Activated T-cell treated with anti-CD3 and anti-CD28 coated beads, Interleukin-2, amount 50 U/mL, for 4 hours (primary cell): ENCODE measurements around the gene RBBP4. TPM values are rescaled to one million over a fixed set of nuclear protein-coding genes. Genes with fewer than 3 reads are reported as not detected.
A peak's percentile ranks its signal among the peaks of the same experiment; 100 is the strongest.

Experiments used
- ATAC-seq, 2 donors: fragments of 200-7000 bp; cut with Tn5 transposase; one replicate each; pipeline ENCODE4 v1.10.0; 2021
- DNase-seq: peaks from one replicate; pipeline ENCODE4 v3.0.0-alpha.2; 2020
- H3K27me3 Mint-ChIP-seq: one replicate; pipeline ENCODE4 v1.8.0; 2021; ENCODE audit warnings: low read depth, mixed read lengths
- H3K36me3 Mint-ChIP-seq: one replicate; pipeline ENCODE4 v1.8.0; 2022; ENCODE audit warnings: mixed read lengths; ENCODE audit not compliant: insufficient read depth
- H3K4me1 Mint-ChIP-seq: one replicate; pipeline ENCODE4 v1.8.0; 2021; ENCODE audit warnings: low read depth, mixed read lengths
- H3K4me3 Mint-ChIP-seq: one replicate; pipeline ENCODE4 v1.8.0; 2021; ENCODE audit warnings: mild to moderate bottlenecking, moderate library complexity, mixed read lengths
- H3K9me3 Mint-ChIP-seq: one replicate; pipeline ENCODE4 v1.8.0; 2021; ENCODE audit warnings: mixed read lengths
- total RNA-seq, 3 donors: library from RNA; stranded (reverse); gene quantifications; one replicate each; pipeline ENCODE4 v1.2.1, GENCODE V29; 2021

Gene RBBP4
- total RNA-seq: 100 to 1,000 TPM; 243 to 248 (median 243) TPM

GRCh38 chr1:32650752-32651460, at the start of gene RBBP4:
RBBP4 (plus strand) TSS chr1:32651208; CDS start chr1:32651307, 99 bp downstream.
- peak; percentile 99 for DNase-seq
- H3K36me3 Mint-ChIP-seq: peaks cover 33% of the 10 kb centered on the region
- H3K9me3 Mint-ChIP-seq: no peaks in the 10 kb centered on the region
- H3K4me1 Mint-ChIP-seq: peaks cover 48% of the 10 kb centered on the region
- ATAC-seq: peak; percentile 91
- H3K27me3 Mint-ChIP-seq: no peaks in the 10 kb centered on the region
- H3K4me3 Mint-ChIP-seq: peak within 1 kb of the TSS; percentile 99

GRCh38 chr1:32605711-32606424, 45.1 kb upstream of the RBBP4 start:
- H3K27me3 Mint-ChIP-seq: no peaks in the 10 kb centered on the region
- DNase-seq (no peak), ATAC-seq (no peak)
- no peak overlapping the region for H3K4me3 Mint-ChIP-seq
- no peaks in the 10 kb centered on the region for H3K4me1 Mint-ChIP-seq
- no peaks in the 10 kb centered on the region for H3K9me3 Mint-ChIP-seq
- no peaks in the 10 kb centered on the region for H3K36me3 Mint-ChIP-seq

- no peak for ATAC-seq
- Mint-ChIP-seq H3K4me1 (no peaks in the 10 kb centered on the region), H3K36me3 (no peaks in the 10 kb centered on the region), H3K9me3 (no peaks in the 10 kb centered on the region), H3K4me3 (no peak overlapping the region), H3K27me3 (no peaks in the 10 kb centered on the region)
- no peak for DNase-seq
Observed at GRCh38 chr1:32606565-32607371, 44.2 kb upstream of the RBBP4 start.

GRCh38 chr1:32609180-32609579, 41.8 kb upstream of the RBBP4 start:
- H3K27me3 Mint-ChIP-seq: no peaks in the 10 kb centered on the region

GRCh38 chr1:32611859-32612188, 39.2 kb upstream of the RBBP4 start:
- H3K36me3 Mint-ChIP-seq: peaks cover 3% of the 10 kb centered on the region
- H3K4me3 Mint-ChIP-seq: peak overlapping the region; percentile 70
- no peaks in the 10 kb centered on the region for H3K9me3 Mint-ChIP-seq
- peaks cover 5% of the 10 kb centered on the region for H3K4me1 Mint-ChIP-seq
- DNase-seq (no peak), ATAC-seq (no peak)
- no peaks in the 10 kb centered on the region for H3K27me3 Mint-ChIP-seq

More at GRCh38 chr1:32609180-32609579, 41.8 kb upstream of the RBBP4 start:
- no peak overlapping the region for H3K4me3 Mint-ChIP-seq
- H3K4me1 Mint-ChIP-seq: peaks cover 5% of the 10 kb centered on the region
- H3K36me3 Mint-ChIP-seq: no peaks in the 10 kb centered on the region
- H3K9me3 Mint-ChIP-seq: no peaks in the 10 kb centered on the region
- DNase-seq (no peak), ATAC-seq (no peak)

GRCh38 chr1:32612189-32612881, 38.7 kb upstream of the RBBP4 start:
- Mint-ChIP-seq H3K4me1 (peaks cover 5% of the 10 kb centered on the region), H3K4me3 (peak overlapping the region; percentile 70), H3K36me3 (peaks cover 3% of the 10 kb centered on the region), H3K9me3 (no peaks in the 10 kb centered on the region), H3K27me3 (no peaks in the 10 kb centered on the region)
- peak; percentile 99 to 100 for ATAC-seq
- peak; percentile 10 for DNase-seq

- ATAC-seq (no peak), DNase-seq (no peak)
- Mint-ChIP-seq H3K27me3 (no peaks in the 10 kb centered on the region), H3K36me3 (peaks cover 5% of the 10 kb centered on the region), H3K4me3 (no peak overlapping the region), H3K4me1 (peaks cover 5% of the 10 kb centered on the region), H3K9me3 (no peaks in the 10 kb centered on the region)
Observed at GRCh38 chr1:32613472-32613871, 37.5 kb upstream of the RBBP4 start.

GRCh38 chr1:32618673-32619221, 32.3 kb upstream of the RBBP4 start:
- Mint-ChIP-seq H3K4me1 (peaks cover 14% of the 10 kb centered on the region), H3K36me3 (peaks cover 26% of the 10 kb centered on the region), H3K9me3 (no peaks in the 10 kb centered on the region), H3K27me3 (no peaks in the 10 kb centered on the region), H3K4me3 (no peak overlapping the region)
- ATAC-seq (no peak), DNase-seq (no peak)

GRCh38 chr1:32619701-32620485, 31.1 kb upstream of the RBBP4 start:
- no peak for DNase-seq
- peaks cover 4% of the 10 kb centered on the region for H3K9me3 Mint-ChIP-seq
- H3K27me3 Mint-ChIP-seq: no peaks in the 10 kb centered on the region
- H3K4me3 Mint-ChIP-seq: no peak overlapping the region
- peaks cover 31% of the 10 kb centered on the region for H3K36me3 Mint-ChIP-seq
- peaks cover 21% of the 10 kb centered on the region for H3K4me1 Mint-ChIP-seq
- ATAC-seq: no peak

GRCh38 chr1:32622205-32622604, 28.8 kb upstream of the RBBP4 start:
- ATAC-seq: no peak
- Mint-ChIP-seq H3K4me1 (peaks cover 24% of the 10 kb centered on the region), H3K36me3 (peaks cover 32% of the 10 kb centered on the region), H3K9me3 (peaks cover 4% of the 10 kb centered on the region), H3K4me3 (no peak overlapping the region), H3K27me3 (no peaks in the 10 kb centered on the region)
- no peak for DNase-seq

GRCh38 chr1:32622806-32623681, 28.0 kb upstream of the RBBP4 start:
- Mint-ChIP-seq H3K36me3 (peaks cover 36% of the 10 kb centered on the region), H3K4me3 (peak overlapping the region; percentile 22), H3K4me1 (peaks cover 30% of the 10 kb centered on the region), H3K9me3 (peaks cover 4% of the 10 kb centered on the region), H3K27me3 (no peaks in the 10 kb centered on the region)
- ATAC-seq (peak; percentile 89 to 90), DNase-seq (no peak)

GRCh38 chr1:32623775-32624174, 27.2 kb upstream of the RBBP4 start:
- Mint-ChIP-seq H3K9me3 (peaks cover 4% of the 10 kb centered on the region), H3K4me3 (peak overlapping the region; percentile 22), H3K27me3 (no peaks in the 10 kb centered on the region), H3K36me3 (peaks cover 36% of the 10 kb centered on the region), H3K4me1 (peaks cover 30% of the 10 kb centered on the region)
- DNase-seq: peak; percentile 13
- ATAC-seq: peak; percentile 69 to 74
